Breast epithelium (tissue), 4 donors: ENCODE results near the gene BRIP1. TPM values are rescaled to one million over a fixed set of nuclear protein-coding genes. Genes with fewer than 3 reads are reported as not detected.
"Not testable (repeated sequence)": the region's sequence is repeated elsewhere in the genome, so short reads cannot be mapped to it uniquely, and the experiment has no call there.

ENCODE experiments used
- DNase-seq, 2 donors: peaks; one replicate each; pipeline ENCODE4 v3.0.0-alpha.2; 2019; ENCODE audit warnings: low spot score in 2 of 2
- H3K27ac ChIP-seq, 2 donors: fragments of 200-600 bp; sonication (generic) in 1 of 2; one replicate each; pipeline ENCODE4 v1.5.1; 2016 to 2019; ENCODE audit warnings: mild to moderate bottlenecking in 1 of 2
- H3K27me3 ChIP-seq, 2 donors: fragments of 200-600 bp; sonication (generic) in 1 of 2; one replicate each; pipeline versions ENCODE4 v1.5.1 to v1.6.0; 2017 to 2019; ENCODE audit warnings: control low read depth in 1 of 2, mild to moderate bottlenecking in 1 of 2
- H3K36me3 ChIP-seq: fragments of 200-600 bp; one replicate; pipeline ENCODE4 v1.5.1; 2019
- H3K4me1 ChIP-seq, 2 donors: fragments of 200-600 bp; sonication (generic); one replicate each; pipeline ENCODE4 v1.5.1; 2016 to 2019; ENCODE audit warnings: control low read depth in 1 of 2
- H3K4me3 ChIP-seq, 3 donors: fragments of 200-600 bp; sonication (generic); 1 replicate in 2 of 3; 2 replicates in 1 of 3; pipeline ENCODE4 v1.5.1; 2016 to 2019; ENCODE audit warnings: mild to moderate bottlenecking in 3 of 3, moderate library complexity in 2 of 3
- H3K9me3 ChIP-seq, 2 donors: fragments of 200-600 bp; sonication (generic) in 1 of 2; one replicate each; pipeline ENCODE4 v1.5.1; 2016 to 2019; ENCODE audit warnings: control low read depth in 1 of 2
- CTCF ChIP-seq, 3 donors: fragments of 450-650 bp; IDR thresholded peaks; one replicate each; pipeline ENCODE4 v1.5.1; 2016 to 2017; ENCODE audit warnings: antibody characterized with exemption in 3 of 3, mild to moderate bottlenecking in 3 of 3, moderate library complexity in 3 of 3
- POLR2A ChIP-seq: fragments of 450-650 bp; IDR thresholded peaks from one replicate; pipeline ENCODE4 v1.6.1; 2016; ENCODE audit warnings: antibody characterized with exemption, mild to moderate bottlenecking, moderate library complexity
- POLR2AphosphoS5 ChIP-seq, 3 donors: sonication (generic); formaldehyde crosslinking; IDR thresholded peaks; one replicate each; pipeline ENCODE4 v1.6.1; 2017; ENCODE audit warnings: antibody characterized with exemption in 3 of 3
- intact Hi-C: fragments of 100-400 bp; cut with DNase I; formaldehyde crosslinking; loops from one replicate; pipeline ENCODE4 v1.15.1; 2023; ENCODE audit warnings: low total_unique reads
- total RNA-seq, 3 donors: library from RNA; depleted of rRNA; stranded (reverse); fragments of >200 nt; gene quantifications; one replicate each; pipeline ENCODE4 v1.1.0, GENCODE V29; 2016

BRIP1 gene
- total RNA-seq, 3 donors from 2014 or later: 0.33 to 1.0 (median 0.48) TPM

- Histone ChIP-seq H3K4me1 (peaks cover 0 to 5% of the 10 kb centered on the region in 2 donors), H3K4me3 (no peak overlapping the region), H3K36me3 (no peaks in the 10 kb centered on the region), H3K27ac (no peak overlapping the region), H3K27me3 (no peaks in the 10 kb centered on the region), H3K9me3 (no peaks in the 10 kb centered on the region)
- TF ChIP-seq POLR2A (no peak), CTCF (IDR thresholded peaks at IDR 0.05) (no peak), POLR2AphosphoS5 (IDR thresholded peaks at IDR 0.05) (no peak)
- intact Hi-C loops: no loop called here
- DNase-seq: no peak
Observed at GRCh38 chr17:61867033-61867432, 3.7 kb upstream of the BRIP1 start.

DNA sequence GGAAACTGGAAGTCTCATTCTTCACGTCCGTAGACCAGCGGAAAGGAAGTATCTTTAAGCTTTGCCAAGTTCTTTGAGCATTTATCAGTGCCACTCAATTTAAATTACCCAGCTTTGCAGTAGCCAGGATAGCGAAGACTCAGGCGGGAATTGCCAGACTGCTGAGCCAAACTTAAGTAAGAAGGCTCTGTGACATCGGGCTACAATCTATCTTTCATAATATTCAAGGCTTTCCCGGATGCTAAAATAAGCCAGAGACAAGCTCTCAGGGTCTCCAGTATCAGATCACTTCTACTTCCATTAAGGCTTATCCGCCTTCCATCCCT, 436 bp upstream of the BRIP1 start:
- peak overlapping the region; percentile 71 to 78 (median 75) for H3K4me3 ChIP-seq
- intact Hi-C loops: no loop called here
- H3K4me1 ChIP-seq: peaks cover 0 to 5% of the 10 kb centered on the region in 2 donors
- H3K36me3 ChIP-seq: no peaks in the 10 kb centered on the region
- DNase-seq: no peak
- peak overlapping the region; percentile 85 to 91 for H3K27ac ChIP-seq
- H3K27me3 ChIP-seq: no peaks in the 10 kb centered on the region
- H3K9me3 ChIP-seq: no peaks in the 10 kb centered on the region
- TF ChIP-seq POLR2A: no peak
- TF ChIP-seq CTCF (IDR thresholded peaks at IDR 0.05): no peak
- no peak for TF ChIP-seq POLR2AphosphoS5 (IDR thresholded peaks at IDR 0.05)

GRCh38 chr17:61862105-61862574, 1.2 kb downstream of the BRIP1 start:
- Histone ChIP-seq H3K27ac (peak overlapping the region in 1 of 2 donors; percentile 91), H3K27me3 (no peaks in the 10 kb centered on the region), H3K4me3 (no peak overlapping the region), H3K9me3 (no peaks in the 10 kb centered on the region), H3K36me3 (no peaks in the 10 kb centered on the region), H3K4me1 (peaks cover 0 to 5% of the 10 kb centered on the region in 2 donors)
- intact Hi-C loops: no loop called here
- DNase-seq: no peak
- no peak for TF ChIP-seq POLR2AphosphoS5 (IDR thresholded peaks at IDR 0.05)
- TF ChIP-seq CTCF (IDR thresholded peaks at IDR 0.05): no peak
- TF ChIP-seq POLR2A: no peak

DNA sequence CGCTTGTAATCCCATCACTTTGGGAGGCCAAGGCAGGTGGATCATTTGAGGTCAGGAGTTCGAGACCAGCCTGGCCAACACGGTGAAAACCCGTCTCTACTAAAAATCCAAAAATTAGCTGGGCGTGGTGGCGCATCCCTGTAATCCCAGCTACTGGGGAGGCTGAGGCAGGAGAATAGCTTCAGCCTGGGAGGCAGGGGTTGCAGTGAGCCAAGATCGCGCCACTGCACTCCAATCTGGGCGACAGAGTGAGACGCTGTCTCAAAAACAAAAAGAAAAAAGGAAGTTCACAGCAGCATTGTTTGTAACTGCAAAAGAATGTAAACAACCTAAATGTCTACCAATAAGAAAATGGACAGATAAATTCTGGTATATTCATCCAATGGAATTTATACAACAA, 2.9 kb downstream of the BRIP1 start:
- H3K4me1 ChIP-seq, intact Hi-C loops, H3K36me3 ChIP-seq, H3K27ac ChIP-seq, H3K4me3 ChIP-seq, H3K9me3 ChIP-seq, H3K27me3 ChIP-seq, DNase-seq: not testable (repeated sequence)

DNA sequence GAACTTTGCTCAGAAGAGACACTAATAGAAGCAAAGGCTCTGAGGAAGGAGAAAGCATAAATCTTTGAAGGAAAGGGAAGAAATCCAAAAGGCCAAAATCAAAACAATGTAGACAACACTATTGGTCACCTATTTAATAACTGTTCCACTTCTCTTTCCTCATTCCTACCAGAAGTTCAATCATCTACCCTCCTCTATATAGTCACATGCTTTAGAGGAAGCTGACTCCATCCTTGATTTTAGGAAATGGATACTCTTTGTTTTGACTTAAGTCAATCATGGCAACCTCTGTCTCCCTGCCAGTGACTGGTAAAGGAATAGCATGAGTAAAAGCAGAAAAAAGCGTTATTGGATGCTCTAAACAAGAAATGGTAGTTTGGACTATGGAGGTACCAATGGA, 7.3 kb downstream of the BRIP1 start:
- H3K4me1 ChIP-seq: no peaks in the 10 kb centered on the region
- DNase-seq: no peak
- TF ChIP-seq POLR2AphosphoS5 (IDR thresholded peaks at IDR 0.05) (no peak), POLR2A (no peak), CTCF (IDR thresholded peaks at IDR 0.05) (no peak)
- H3K27me3 ChIP-seq: no peaks in the 10 kb centered on the region
- intact Hi-C loops: no loop called here
- H3K36me3 ChIP-seq: no peaks in the 10 kb centered on the region
- H3K27ac ChIP-seq: no peak overlapping the region
- no peak overlapping the region for H3K4me3 ChIP-seq
- H3K9me3 ChIP-seq: no peaks in the 10 kb centered on the region

DNA sequence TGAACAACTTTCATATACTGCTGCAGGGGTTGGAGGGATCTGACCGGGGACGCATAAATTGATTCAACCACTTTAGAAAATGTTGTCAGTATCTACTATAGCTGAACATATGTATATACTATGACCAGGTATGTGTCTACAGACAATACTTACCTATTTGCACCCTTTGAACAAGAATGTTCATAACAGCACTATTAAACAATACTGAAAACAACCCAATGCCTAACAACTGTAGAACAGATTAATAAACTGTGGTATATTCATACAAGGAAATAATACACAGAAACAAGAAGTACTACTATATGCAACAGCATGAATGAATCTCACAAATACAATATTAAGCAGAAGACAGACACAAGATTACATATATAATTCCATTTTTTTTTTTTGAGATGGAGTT, 10.5 kb downstream of the BRIP1 start:
- H3K36me3 ChIP-seq: no peaks in the 10 kb centered on the region
- no peaks in the 10 kb centered on the region for H3K27me3 ChIP-seq
- TF ChIP-seq POLR2A: no peak
- TF ChIP-seq CTCF (IDR thresholded peaks at IDR 0.05): no peak
- TF ChIP-seq POLR2AphosphoS5 (IDR thresholded peaks at IDR 0.05): no peak
- H3K27ac ChIP-seq: no peak overlapping the region
- no peaks in the 10 kb centered on the region for H3K4me1 ChIP-seq
- H3K4me3 ChIP-seq: no peak overlapping the region
- H3K9me3 ChIP-seq: no peaks in the 10 kb centered on the region
- intact Hi-C loops: no loop called here
- DNase-seq: no peak
